Lung (tissue), 12 donors: Measurements from ENCODE around the gene PDE4B. TPM values are rescaled to one million over a fixed set of nuclear protein-coding genes. Genes with fewer than 3 reads are reported as not detected.

Experiments used
- ATAC-seq: fragments of 200-7000 bp; cut with Tn5 transposase; one replicate; pipeline ENCODE4 v1.9.1; 2020; ENCODE audit warnings: moderate number of reproducible peaks; ENCODE audit not compliant: insufficient read depth, low FRiP score
- DNase-seq, 3 donors: peaks; one replicate each; pipeline ENCODE4 v3.0.0-alpha.2; 2013 to 2017
- H3K27ac ChIP-seq, 2 donors: one replicate each; pipeline ENCODE4 v1.5.1; 2013; ENCODE audit warnings: mild to moderate bottlenecking in 2 of 2, moderate library complexity in 2 of 2, control low read depth in 1 of 2, inconsistent platforms in 1 of 2, low read depth in 1 of 2, low read length in 1 of 2
- H3K27me3 ChIP-seq, 3 donors: one replicate each; pipeline ENCODE4 v1.5.1; 2013; ENCODE audit warnings: low read length in 2 of 3; ENCODE audit not compliant: control insufficient read depth in 3 of 3, insufficient read depth in 3 of 3
- H3K36me3 ChIP-seq, 4 donors: one replicate each; pipeline ENCODE4 v1.5.1; 2013; ENCODE audit warnings: low read length in 4 of 4, mild to moderate bottlenecking in 1 of 4, moderate library complexity in 1 of 4; ENCODE audit not compliant: control insufficient read depth in 4 of 4, insufficient read depth in 4 of 4
- H3K4me1 ChIP-seq, 5 donors: one replicate each; pipeline ENCODE4 v1.5.1; 2013; ENCODE audit warnings: low read length in 5 of 5, mild to moderate bottlenecking in 2 of 5, moderate library complexity in 1 of 5; ENCODE audit not compliant: control insufficient read depth in 5 of 5, insufficient read depth in 5 of 5
- H3K4me3 ChIP-seq: one replicate; pipeline ENCODE4 v1.5.1; 2013; ENCODE audit warnings: mild to moderate bottlenecking, control low read depth, moderate library complexity
- H3K9ac ChIP-seq, 2 donors: one replicate each; pipeline ENCODE4 v1.5.1; 2013; ENCODE audit warnings: low read length in 2 of 2, control low read depth in 1 of 2; ENCODE audit not compliant: insufficient read depth in 1 of 2
- H3K9me3 ChIP-seq, 4 donors: one replicate each; pipeline ENCODE4 v1.5.1; 2013; ENCODE audit warnings: low read length in 3 of 4, mild to moderate bottlenecking in 1 of 4, moderate library complexity in 1 of 4; ENCODE audit not compliant: control insufficient read depth in 4 of 4, insufficient read depth in 3 of 4
- CTCF ChIP-seq: IDR thresholded peaks from 2 replicates; pipeline ENCODE4 v1.5.1; 2012; ENCODE audit warnings: mild to moderate bottlenecking; ENCODE audit errors: control extremely low read depth, extremely low read depth
- WGBS, 2 donors: extraction: QIAGEN DNeasy Blood & Tissue Kit; methylation state at CpG; one replicate each; pipeline ENCODE4 v1.1.7; 2013; 5-methylcytosine and 5-hydroxymethylcytosine counted together
- polyA plus RNA-seq, 2 donors: library from polyadenylated mRNA; stranded (reverse); fragments of 200-250 nt; gene quantifications; one replicate each; pipeline ENCODE4 v1.2.1, GENCODE V29; 2013
- total RNA-seq, 2 donors: library from RNA; depleted of rRNA in 1 of 2; stranded (reverse); fragments of >200 nt in 1 of 2; gene quantifications; one replicate each; pipeline ENCODE4 v1.2.1, GENCODE V29; 2014 to 2021
- donor health status: control.
- donor health status: control.
- donor health status: Bipolar disorder and iron deficiency.
- donor health status: healthy.
- donor health status: DM: yes; HTN: yes; CAD: no.

The PDE4B gene
- total and polyA plus RNA-seq, 4 donors: 4.0 to 96.2 (median 20.2) TPM

- peaks cover 0 to 10% (median 0%) of the 10 kb centered on the region in 5 donors for H3K4me1 ChIP-seq
- WGBS, 2 donors: 50 to 70% methylated on average over 2 of the region's 2 CpGs
- no peak overlapping the region for H3K4me3 ChIP-seq
- DNase-seq (no peak), ATAC-seq (no peak)
- no peaks in the 10 kb centered on the region for H3K36me3 ChIP-seq
- H3K9ac ChIP-seq: no peak overlapping the region
- H3K27me3 ChIP-seq: no peaks in the 10 kb centered on the region
- H3K9me3 ChIP-seq: no peaks in the 10 kb centered on the region
- no peak overlapping the region for H3K27ac ChIP-seq
- no peak for TF ChIP-seq CTCF
Measured at GRCh38 chr1:66288048-66288447, 495.4 kb downstream of the PDE4B start.

GRCh38 chr1:66290761-66291530 is 498.3 kb downstream of the PDE4B start:
- Histone ChIP-seq H3K27ac (no peak overlapping the region), H3K9me3 (no peaks in the 10 kb centered on the region), H3K9ac (no peak overlapping the region), H3K36me3 (no peaks in the 10 kb centered on the region), H3K4me3 (no peak overlapping the region), H3K27me3 (no peaks in the 10 kb centered on the region), H3K4me1 (peaks cover 0 to 5% (median 0%) of the 10 kb centered on the region in 5 donors)
- DNase-seq (no peak), ATAC-seq (no peak)
- TF ChIP-seq CTCF: no peak
- 64 to 77% methylated on average over 1 of the region's 1 CpG for WGBS, 2 donors

- Histone ChIP-seq H3K36me3 (no peaks in the 10 kb centered on the region), H3K27ac (no peak overlapping the region), H3K4me1 (peaks cover 0 to 11% (median 0%) of the 10 kb centered on the region in 5 donors), H3K27me3 (no peaks in the 10 kb centered on the region), H3K9me3 (no peaks in the 10 kb centered on the region), H3K4me3 (no peak overlapping the region), H3K9ac (no peak overlapping the region)
- ATAC-seq (no peak), DNase-seq (no peak)
- 79 to 83% methylated on average over 1 of the region's 1 CpG for WGBS, 2 donors
- no peak for TF ChIP-seq CTCF
Measured at GRCh38 chr1:66291531-66291864, 498.8 kb downstream of the PDE4B start.

- 95 to 99% methylated on average over 2 of the region's 2 CpGs for WGBS, 2 donors
- Histone ChIP-seq H3K4me1 (peaks cover 0 to 13% (median 0%) of the 10 kb centered on the region in 5 donors), H3K4me3 (no peak overlapping the region), H3K27me3 (no peaks in the 10 kb centered on the region), H3K9me3 (no peaks in the 10 kb centered on the region), H3K36me3 (no peaks in the 10 kb centered on the region), H3K27ac (no peak overlapping the region), H3K9ac (no peak overlapping the region)
- TF ChIP-seq CTCF: no peak
- DNase-seq: no peak
- ATAC-seq: no peak
Measured at GRCh38 chr1:66292305-66292704, 499.6 kb downstream of the PDE4B start.
